ENCODE data around the gene RABGEF1. TPM values are rescaled to one million over a fixed set of nuclear protein-coding genes. Genes with fewer than 3 reads are reported as not detected.
"Not testable (repeated sequence)": the region's sequence is repeated elsewhere in the genome, so short reads cannot be mapped to it uniquely, and the experiment has no call there.

The RABGEF1 gene
- 10 to 100 TPM; 29.4 to 38.8 (median 36.8) TPM for polyA plus RNA-seq (ENCODE audit: insufficient read depth in 1 of 5, insufficient read length in 5 of 5, low replicate concordance in 1 of 5)
- long read RNA-seq, donor 1, partial matches to known transcripts = 0 of 4 reads
- long read RNA-seq, donor 1, other reads (novel, unspliced or antisense) = 0 of 4 reads
- long read RNA-seq, donor 2, partial matches to known transcripts = 0 of 1 reads
- long read RNA-seq, donor 2, other reads (novel, unspliced or antisense) = 0 of 1 reads
- long read RNA-seq, donor 3, partial matches to known transcripts = 0 of 1 reads
- long read RNA-seq, donor 3, other reads (novel, unspliced or antisense) = 0 of 1 reads
- long read RNA-seq, donor 4 = 0 reads
- long read RNA-seq, donor 5, partial matches to known transcripts = 0 of 2 reads
- long read RNA-seq, donor 5, other reads (novel, unspliced or antisense) = 0 of 2 reads
- long read RNA-seq, donor 6, transcript RABGEF1-201 (9 exons, 3,733 nt) = major isoform, 5 of 19 reads
- long read RNA-seq, donor 6, partial matches to known transcripts = 14 of 19 reads
- long read RNA-seq, donor 6, other reads (novel, unspliced or antisense) = 0 of 19 reads
- long read RNA-seq, donor 7, full-length matches to known transcripts = 7 of 18 reads
- long read RNA-seq, donor 7, partial matches to known transcripts = 6 of 18 reads
- long read RNA-seq, donor 7, other reads (novel, unspliced or antisense) = 5 of 18 reads
- long read RNA-seq, donor 8, partial matches to known transcripts = 0 of 1 reads
- long read RNA-seq, donor 8, other reads (novel, unspliced or antisense) = 0 of 1 reads

DNA sequence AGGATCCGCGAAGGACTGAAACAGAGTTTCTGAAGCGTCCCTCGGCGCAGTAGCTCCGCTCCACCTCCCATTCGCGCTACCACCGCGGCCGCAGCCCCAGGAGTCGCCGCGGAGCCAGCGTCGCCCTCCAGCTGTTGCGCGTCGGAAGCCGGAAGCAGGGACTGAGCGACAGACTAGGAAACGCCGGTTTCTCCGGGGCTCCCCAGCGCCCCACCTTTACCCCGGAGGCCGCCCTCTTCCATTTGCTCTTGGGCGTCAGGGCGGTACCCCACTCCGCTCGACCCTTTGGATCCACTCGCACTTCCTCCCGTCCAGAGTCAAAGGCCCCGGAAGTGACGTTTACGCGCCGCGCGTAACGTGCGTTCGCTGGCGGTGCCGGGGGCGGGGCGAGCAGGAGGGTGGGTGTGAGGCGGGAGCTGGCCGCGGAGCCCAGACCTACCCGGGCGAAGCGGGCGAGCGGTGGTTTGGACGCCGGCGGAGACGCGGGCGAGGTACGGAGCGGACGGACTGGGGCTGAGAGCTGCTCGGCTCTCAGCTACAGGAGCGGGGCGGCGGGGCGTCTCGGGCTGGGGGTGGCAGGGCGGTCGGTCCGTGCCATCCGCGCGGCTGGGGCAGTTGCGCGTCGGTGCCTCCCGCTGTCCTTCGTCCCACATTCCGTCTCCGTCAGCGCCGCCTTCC lies at the start of gene RABGEF1:
TSS of gene RABGEF1 (plus strand) at position 432 of the 678 bp plus-strand sequence. CDS start 31,167 bp downstream, outside the sequence.
- peak; percentile 98 for DNase-seq

DNA sequence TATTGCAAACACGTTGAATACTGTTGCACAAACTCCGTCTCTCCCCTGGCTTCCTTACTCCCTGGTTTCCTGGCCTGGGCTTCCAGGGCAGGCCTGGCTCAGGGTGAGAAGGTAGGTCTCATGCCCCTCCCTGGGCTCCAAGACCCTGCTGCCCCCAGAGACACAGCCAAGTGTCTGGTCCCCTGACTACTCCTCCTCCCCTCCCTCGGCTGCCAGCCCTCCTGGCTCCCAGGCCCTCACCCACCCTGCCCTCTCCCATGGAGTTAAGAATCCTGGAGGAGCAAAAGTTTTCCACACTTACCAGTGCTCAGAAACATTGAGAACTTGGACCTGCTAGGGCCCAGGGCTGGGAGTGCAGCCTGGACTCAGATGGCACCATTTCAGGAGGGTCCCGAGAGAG lies 47.2 kb upstream of the RABGEF1 start:
- DNase-seq = no peak

DNA sequence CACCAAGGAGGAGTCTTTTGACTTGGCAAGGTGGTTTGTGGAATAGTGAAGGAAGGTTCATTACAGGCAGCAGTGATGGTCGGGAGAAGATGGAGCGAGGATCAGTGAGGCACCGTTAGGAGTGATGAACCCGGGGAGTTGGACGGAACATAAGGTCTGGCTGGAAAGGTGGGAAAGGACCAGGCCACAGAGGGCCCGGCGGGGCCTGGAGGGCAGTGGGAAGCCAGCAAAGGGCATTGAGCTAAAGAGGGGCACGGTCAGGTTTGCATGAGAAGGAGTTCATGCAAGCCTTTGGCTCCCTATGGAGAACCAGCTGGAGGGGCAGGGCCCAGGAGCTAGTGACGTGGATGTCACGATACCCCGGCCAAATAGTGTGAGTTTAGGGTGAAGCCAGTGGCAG lies 46.2 kb upstream of the RABGEF1 start:
- DNase-seq = no peak

DNA sequence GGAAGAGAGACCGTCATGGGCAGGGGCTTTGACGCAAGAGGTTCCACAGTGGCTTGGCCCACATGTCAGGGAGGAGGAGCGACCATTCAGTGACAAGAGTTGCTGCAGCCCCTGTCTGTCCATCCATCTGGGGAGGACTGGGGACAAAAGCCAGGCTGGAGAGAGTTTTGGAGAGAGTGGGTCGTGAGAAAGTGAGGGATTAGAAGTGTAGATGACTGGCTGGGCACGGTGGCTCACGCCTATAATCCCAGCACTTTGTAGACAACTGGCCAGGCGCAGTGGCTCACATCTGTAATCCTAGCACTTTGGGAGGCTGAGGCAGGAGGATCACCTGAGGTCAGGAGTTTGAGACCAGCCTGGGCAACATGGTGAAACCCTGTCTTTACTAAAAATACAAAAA lies 45.1 kb upstream of the RABGEF1 start:
- not testable (repeated sequence) for DNase-seq

DNA sequence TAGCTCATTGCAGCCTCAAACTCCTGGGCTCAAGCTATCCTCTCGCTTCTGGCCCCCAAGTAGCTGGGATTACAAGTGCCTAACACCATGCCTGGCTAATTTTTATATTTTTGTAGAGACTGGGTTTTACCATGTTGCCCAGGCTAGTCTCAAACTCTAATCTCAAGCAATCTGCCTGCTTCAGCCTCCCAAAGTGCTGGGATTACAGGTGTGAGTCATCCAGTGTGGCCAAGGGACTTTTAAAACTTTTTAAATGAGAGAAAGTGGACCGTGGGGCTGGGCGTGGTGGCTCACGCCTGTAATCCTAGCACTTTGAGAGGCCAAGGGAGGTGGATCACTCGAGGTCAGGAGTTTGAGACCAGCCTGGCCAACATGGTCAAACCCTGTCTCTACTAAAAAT lies 44.4 kb upstream of the RABGEF1 start:
- DNase-seq = not testable (repeated sequence)

DNA sequence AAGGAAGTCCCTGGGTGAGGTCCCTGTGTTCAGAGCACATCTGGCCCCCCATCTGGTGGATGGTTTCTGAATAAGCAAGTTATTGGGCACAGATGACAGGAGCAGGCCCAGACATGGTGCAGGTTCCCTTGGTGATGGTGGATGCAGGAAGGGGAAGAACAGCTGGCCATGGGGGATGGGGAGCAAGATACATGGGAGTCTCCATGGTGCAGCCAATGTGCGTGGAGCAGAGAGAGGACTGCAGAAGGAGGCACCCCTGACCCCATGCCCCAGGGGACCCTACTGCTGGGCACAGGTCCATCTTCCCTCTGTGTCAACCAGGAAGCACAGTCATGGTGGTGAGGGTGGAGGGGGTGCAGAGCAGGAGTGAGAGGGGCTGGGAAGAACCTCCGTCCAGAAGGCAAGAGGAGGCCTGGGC lies 43.8 kb upstream of the RABGEF1 start:
- no peak for DNase-seq

DNA sequence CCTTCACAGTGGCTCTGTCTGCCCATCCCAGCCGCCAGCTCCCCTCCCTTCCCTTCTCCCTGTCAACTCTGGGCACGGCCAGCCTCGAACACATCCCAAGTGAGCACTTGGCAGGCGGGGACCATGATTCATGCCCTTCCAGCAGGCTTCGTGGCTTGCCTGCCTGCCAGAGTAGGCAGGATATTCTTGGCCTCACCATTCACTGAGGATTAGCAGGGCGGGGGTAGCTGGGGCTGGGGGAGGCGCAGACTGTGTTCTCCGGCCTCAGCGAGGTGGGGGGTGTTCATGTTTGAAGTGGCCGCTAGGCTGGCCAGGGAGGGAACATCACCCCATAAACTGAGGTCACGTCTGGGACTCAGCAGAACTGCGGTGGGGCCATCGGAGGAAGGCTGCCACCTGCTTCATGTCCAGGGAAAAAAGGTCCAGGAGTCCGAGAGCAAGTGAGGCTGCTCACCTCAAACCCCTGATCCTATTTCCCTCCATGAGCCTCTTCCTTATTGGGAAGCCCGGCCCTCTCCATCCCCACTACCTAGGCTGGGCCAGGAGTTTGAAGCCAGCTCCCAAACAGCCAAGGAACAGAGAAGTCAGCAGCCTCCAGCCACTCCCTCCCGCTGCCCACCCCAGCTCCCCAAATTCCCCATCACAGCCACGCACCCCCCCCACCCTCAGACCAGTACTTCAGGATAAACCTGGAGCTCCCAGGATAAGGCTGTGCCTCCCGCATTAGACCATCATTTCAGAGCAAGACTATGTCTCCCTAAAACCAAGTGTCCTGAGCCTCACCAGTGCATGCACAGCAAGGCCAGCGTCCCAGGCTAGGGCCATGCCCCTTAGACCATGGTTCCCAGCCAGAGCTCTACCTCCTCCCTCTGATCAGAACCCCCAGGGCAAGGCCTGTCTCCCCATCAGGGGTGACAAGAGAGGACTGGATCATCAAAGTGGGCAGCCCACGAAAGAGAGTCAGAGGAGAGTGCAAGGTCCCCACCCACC lies 42.8 kb upstream of the RABGEF1 start:
- no peak for DNase-seq

DNA sequence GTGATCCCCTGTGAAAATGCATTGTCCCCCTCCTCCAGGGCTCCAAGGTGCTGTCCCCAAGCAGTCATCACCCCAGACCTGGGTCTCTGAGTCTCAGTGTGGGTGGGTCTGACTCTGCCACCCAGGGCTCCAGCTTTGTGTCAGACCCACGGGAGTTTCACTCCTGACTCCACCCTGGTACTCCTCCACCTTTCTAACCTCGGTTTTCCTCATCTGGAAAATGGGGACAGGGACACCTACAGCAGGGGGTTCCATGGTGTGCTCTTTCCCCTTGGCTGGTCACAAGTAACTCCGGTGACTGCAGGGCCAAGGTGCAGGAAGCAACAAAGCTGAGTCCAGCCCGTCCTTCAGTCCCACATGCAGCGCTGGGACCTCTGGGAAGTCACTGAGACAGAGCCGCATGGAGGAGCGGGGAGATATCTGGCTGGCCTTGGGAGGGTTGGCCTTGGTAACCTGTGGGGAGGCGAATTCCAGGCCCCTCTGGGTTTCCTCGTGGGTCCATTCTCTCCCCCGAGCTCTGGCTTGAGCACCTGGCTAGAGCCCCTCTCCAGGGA lies 41.8 kb upstream of the RABGEF1 start:
- DNase-seq = no peak

DNA sequence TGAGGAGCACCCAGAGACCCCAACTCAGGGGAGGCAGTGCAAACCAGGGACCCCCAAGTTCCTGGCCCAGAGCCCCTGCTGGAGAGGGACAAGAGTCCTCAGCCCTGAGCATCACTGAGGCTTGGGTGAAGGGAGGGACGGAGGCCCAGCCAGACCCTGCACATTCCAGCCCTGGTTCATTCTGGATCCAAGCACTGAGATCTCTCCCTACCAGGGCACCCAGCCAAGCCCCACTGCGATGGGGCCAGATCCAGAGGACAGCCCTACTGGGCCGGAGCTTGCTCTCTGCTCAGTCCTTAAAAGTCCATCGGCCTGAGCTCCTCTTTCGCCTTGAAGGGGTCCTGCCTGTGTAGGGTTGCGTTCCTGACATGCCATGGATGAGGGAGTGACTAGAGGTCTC lies 40.5 kb upstream of the RABGEF1 start:
- peak; percentile 51 to 56 for DNase-seq

DNA sequence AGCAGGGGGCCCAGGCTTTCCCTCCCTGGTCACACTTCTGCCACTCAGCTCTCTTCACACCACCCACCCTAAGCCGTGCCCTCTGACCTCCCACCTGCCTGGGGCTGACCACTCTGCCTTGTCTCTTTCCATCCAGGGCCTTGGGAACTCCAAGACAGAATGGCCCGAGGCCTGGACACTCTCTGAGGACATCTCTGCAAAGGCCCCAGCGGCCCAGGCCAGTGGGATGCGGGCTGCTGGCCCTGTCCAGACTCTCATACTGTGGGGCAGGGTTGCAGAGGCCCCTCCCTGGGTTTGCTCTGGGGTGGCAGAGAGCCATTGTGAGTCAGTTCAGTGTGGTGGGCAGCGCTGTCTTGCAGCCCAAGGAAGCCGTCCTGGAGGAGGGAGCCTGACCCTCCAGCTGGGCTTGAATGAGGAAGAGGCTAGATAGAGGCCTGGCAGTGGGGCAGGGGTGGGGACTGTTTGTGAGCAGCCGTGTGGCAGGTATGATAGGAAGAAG lies 39.9 kb upstream of the RABGEF1 start:
- no peak for DNase-seq

DNA sequence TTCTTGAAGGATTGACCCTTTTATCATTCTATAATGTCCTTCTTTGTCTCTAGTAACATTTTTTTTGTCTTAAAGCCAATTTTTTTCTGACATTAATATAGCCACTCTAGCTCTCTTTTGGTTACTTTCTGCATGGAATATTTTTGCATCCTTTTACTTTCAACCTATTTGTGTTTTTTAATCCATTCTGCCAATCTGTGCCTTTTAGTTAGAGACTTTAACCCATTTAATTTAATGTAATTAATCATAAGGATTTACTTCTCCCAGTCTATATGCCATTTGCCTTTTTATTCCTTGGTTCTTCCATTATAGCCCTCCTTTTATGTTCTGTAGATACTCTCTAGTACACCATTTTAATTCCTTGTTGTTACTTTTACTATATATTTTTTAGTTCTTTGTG lies 32.7 kb upstream of the RABGEF1 start:
- DNase-seq = no peak

DNA sequence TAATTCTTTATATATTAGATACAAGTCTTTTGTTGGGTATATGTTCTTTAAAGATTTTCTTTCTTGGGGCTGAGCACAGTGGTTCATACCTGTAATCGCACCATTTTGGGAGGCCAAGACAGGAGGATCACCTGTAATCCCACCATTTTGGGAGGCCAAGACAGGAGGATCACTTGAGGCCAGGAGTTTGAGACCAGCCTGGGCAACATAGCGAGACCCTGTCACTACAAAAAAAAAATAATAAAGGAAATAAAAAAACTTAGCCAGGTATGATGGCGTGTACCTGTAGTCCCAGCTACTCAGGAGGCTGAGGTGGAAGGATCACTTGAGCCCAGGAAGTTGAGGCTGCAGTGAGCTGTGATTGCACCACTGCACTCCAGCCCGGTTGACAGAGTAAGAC lies 29.8 kb upstream of the RABGEF1 start:
- DNase-seq = not testable (repeated sequence)

DNA sequence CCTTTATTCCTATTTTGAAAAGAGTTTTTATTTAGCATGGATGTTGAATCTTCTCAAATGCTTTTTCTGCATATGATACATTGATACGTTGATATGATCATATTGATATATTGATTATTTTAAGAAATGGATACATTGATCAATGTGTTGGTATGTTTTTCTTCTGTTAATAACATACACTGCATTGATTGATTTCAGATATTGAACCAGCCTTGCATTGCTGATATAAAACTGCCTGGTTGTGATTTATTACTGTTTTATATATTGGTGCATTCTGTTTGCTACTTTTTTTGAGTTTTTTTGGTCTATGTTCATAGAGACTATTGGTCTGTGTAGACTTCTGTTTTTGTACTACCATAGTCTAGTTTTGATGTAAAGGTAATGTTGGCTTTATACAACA lies 26.8 kb upstream of the RABGEF1 start:
- no peak for DNase-seq

DNA sequence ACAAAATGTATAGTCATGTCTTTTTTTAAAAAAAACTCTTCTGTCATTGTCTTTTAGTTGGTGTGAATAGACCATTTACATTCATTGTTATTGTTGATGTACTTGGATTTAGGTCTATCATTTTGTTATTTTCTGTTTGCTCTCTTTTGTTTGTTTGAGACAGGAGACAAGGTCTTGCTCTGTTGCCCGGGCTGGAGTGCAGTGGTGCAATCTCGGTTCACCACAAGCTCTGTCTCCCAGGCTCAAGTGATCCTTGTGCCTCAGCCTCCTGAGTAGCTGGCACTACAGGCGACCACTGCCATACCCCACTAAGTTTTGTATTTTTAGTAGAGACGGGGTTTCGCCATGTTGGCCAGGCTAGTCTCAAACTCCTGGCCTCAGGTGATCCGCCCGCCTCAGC lies 23.9 kb upstream of the RABGEF1 start:
- DNase-seq = not testable (repeated sequence)

DNA sequence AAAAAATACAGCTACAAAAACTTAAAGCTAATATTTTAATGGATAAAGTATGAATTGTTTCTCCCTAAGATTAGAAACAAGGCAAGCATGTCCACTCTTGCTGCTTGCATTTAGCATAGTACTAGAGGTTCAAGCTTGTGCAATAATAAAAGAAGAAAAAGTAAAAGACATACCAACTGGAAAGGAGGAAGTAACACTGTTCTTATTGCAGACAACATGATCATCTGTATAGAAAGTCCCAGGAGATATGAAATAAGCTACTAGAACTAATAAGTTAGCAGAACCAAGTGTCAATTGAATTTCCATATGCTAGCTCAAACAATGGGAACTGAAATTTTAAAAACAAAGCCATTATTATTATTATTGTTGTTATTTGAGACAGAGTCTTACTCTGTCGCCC lies 20.0 kb upstream of the RABGEF1 start:
- DNase-seq = no peak

DNA sequence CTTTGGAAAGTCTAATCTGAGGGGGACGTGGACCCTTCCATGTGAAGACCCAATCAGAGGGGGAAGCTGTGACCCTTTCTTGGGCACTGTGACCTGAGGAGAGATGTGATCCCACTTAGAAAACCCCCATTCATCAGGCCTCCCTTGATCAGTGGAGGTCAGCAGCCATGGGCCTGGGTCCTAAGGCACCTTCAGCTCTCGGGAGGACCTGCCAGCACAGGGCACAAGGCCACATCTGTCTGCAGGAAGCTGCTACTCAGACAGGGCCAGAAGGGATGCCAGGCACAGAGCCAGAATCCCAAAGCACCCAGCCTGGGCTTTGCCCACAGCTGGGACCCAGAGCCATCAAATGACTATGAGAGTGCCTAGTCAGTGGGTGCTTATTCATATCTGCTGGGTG lies 14.7 kb upstream of the RABGEF1 start:
- DNase-seq = no peak

DNA sequence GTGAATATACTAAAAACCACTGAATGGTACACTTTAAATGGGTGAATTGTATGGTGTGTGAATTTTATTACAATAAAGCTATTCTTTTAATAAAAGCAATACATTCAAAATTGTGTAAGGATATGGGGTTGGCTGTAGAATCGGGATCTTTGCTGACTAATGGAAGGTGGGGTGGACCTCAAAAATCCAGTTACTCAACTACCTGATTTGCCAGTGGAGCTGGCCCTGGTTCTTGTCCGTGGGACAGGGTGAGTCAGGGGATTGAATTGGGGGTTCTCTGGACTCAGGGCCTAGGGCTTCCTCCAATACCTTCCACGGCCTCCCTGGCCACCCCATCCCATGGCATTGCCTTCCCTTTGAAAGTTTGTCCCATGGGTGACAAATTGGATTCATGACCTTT lies 13.5 kb upstream of the RABGEF1 start:
- no peak for DNase-seq

DNA sequence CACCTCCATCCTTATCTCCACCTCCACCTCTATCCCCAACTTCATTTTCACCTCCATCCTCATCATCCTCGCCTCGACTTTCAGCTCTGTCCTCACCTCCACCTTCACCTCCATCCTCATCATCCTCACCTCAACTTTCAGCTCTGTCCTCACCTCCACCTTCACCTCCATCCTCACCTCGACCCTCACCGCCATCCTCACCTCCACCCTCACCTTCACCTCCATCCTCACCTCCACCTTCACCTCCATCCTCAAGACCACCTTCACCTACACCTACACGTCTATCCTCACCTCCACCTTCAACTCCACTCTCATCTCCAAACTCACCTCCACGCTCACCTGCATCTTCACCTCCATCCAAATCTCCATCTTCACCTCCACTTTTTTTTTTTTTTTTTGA lies 12.0 kb upstream of the RABGEF1 start:
- DNase-seq = no peak

DNA sequence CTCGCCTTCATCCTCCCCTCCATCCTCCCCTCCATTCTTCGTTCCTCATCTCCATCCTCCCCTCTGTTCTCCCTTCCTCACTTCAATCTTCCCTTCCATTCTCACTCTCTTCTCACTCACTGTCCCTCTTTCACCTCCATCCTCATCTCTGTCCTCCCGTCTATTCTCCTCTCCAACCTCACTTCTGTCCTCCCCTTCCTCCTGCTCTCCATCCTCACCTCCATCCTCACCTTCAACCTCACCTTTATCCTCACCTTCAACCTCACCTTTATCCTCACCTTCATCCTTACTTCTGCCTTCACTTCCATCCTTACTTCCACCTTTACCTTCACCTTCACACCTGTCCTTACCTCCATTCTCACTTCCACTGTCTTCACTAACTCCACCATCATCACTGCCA lies 11.3 kb upstream of the RABGEF1 start:
- no peak for DNase-seq

DNA sequence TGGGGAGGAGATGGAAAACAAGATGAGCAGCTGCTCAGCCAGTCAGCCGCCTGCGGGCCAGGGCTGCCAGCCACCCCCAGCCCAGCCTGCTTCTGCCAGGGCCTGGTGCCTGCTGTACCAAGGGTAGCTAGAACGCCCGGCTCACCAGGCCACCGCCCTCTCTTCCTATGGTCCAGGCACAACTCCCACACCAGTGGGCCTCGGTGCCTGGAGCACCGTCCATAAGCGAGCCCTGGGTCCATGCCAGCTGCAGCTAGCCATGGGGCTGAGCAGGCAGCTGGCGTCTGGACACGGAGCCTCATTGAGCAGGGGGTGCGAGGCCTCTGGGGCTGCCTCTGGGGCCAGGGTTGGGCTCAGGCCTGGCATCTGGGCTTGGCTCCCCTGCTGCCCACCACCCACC lies 8.5 kb upstream of the RABGEF1 start:
- DNase-seq = no peak

DNA sequence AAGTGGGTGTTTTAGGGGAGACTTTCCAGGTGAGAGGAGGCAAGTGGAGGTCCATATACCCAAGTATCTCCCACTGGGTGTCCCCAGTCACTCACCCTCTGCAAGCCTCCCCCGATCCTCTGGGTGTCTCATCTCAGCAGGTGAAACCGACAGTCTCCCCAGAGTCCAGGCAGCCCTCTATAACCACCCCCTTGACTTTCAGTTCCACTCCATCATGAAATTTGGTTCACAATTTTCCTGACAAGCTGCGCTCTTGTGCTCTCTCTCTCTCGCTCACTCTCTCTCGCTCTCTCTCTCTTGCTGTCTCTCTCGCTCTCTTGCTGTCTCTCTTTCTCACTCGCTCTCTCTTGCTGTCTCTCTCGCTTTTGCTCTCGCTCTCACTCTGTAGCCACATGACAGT lies 8.1 kb upstream of the RABGEF1 start:
- DNase-seq = no peak

Data from right lung (tissue), 10 donors.